Psoas muscle (tissue), 8 donors: ENCODE results near the gene TAGLN2. TPM values are rescaled to one million over a fixed set of nuclear protein-coding genes. Genes with fewer than 3 reads are reported as not detected.

Experiments
- ATAC-seq, 4 donors: fragments of 200-7000 bp; cut with Tn5 transposase; one replicate each; pipeline ENCODE4 v1.9.1; 2020; ENCODE audit warnings: moderate library complexity in 3 of 4, mild to moderate bottlenecking in 2 of 4
- DNase-seq, 2 donors: peaks; one replicate each; pipeline ENCODE4 v3.0.0-alpha.2; 2020
- H3K27ac ChIP-seq: fragments of 200-600 bp; one replicate; pipeline ENCODE4 v1.8.0; 2022
- H3K27me3 ChIP-seq, 3 donors: fragments of 200-600 bp in 1 of 3; one replicate each; pipeline versions ENCODE4 v1.6.1 to v1.8.0; 2013 to 2022; ENCODE audit warnings: low read length in 2 of 3, mild to moderate bottlenecking in 2 of 3, moderate library complexity in 1 of 3; ENCODE audit not compliant: insufficient read depth in 3 of 3
- H3K36me3 ChIP-seq, 2 donors: fragments of 200-600 bp in 1 of 2; one replicate each; pipeline versions ENCODE4 v1.6.1 to v1.8.0; 2013 to 2022; ENCODE audit warnings: low read depth in 1 of 2, mild to moderate bottlenecking in 1 of 2, moderate library complexity in 1 of 2; ENCODE audit not compliant: insufficient read depth in 1 of 2
- H3K4me1 ChIP-seq: fragments of 200-600 bp; one replicate; pipeline ENCODE4 v1.8.0; 2022
- H3K4me3 ChIP-seq: fragments of 200-600 bp; one replicate; pipeline ENCODE4 v1.8.0; 2022; ENCODE audit warnings: mild to moderate bottlenecking
- H3K9me3 ChIP-seq: fragments of 200-600 bp; one replicate; pipeline ENCODE4 v1.8.0; 2022
- WGBS, 3 donors: extraction: QIAGEN DNeasy Blood & Tissue Kit; methylation state at CpG; one replicate each; pipeline versions ENCODE4 v1.1.6 to v1.1.7; 2013; 5-methylcytosine and 5-hydroxymethylcytosine counted together
- intact Hi-C, 2 donors: fragments of 100-400 bp; cut with DNase I; formaldehyde crosslinking; loops; one replicate each; pipeline versions ENCODE4 v1.11.0 to v1.14.2; 2022
- polyA plus RNA-seq, 3 donors: library from polyadenylated mRNA; stranded (reverse); fragments of 200-250 nt; gene quantifications; one replicate each; pipeline ENCODE4 v1.2.3, GENCODE V29; 2013
- total RNA-seq, 4 donors: library from RNA; stranded (reverse); fragmentation: NEBNext Ultra II Directional in 2 of 4; extraction: Animal tissue kit (Norgen Biotek cat#: 25700) in 2 of 4; gene quantifications; one replicate each; pipeline versions ENCODE4 v1.2.1 to v1.2.4, GENCODE V29; 2021 to 2023
- TF ChIP-seq, protein P1 (sequence below): fragments of 200-600 bp; IDR thresholded peaks from one replicate; pipeline ENCODE4 v1.8.0; 2022; ENCODE audit warnings: antibody characterized with exemption
- donor health status: healthy with polysubstance abuse.
- donor health status: DM: no; HTN: no; CAD: no; lungs with moderate emphysema.
- donor health status: Bipolar disorder and iron deficiency.
- donor health status: healthy.
- donor health status: DM: yes; HTN: yes; CAD: no.
- donor health status: DM: no; HTN: no; CAD: no.
- donor health status: DM: no; HTN: no; CAD: no.
- donor health status: DM: yes; HTN: yes; CAD: no.

TAGLN2 gene
- total and polyA plus RNA-seq, 7 donors = 29.6 to 91.6 (median 46.0) TPM

DNA sequence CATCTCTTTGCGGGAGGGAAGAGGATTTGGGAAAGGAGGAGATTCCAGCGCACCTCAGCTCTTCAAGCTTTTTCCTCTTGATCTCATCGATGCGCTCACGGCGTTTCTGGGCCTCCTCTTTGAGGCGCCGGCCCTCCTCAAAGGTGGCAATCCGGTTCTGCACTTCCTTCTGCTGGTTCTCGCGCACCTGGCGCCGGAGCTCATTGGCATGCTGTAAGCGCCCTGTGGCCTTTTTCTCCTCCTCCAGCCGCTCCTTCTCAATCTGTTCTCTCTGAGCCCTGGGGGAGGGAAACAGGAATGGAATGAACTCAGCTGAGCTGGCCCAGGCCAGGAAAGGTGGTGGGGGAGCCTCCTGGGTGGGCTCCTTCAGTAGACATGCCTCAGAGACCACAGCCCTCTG, 52.4 kb downstream of the TAGLN2 start:
- WGBS, 3 donors = 85 to 91% (median 89%) methylated on average over 14 to 15 of the region's 15 CpGs
- TF ChIP-seq, protein P1, sequence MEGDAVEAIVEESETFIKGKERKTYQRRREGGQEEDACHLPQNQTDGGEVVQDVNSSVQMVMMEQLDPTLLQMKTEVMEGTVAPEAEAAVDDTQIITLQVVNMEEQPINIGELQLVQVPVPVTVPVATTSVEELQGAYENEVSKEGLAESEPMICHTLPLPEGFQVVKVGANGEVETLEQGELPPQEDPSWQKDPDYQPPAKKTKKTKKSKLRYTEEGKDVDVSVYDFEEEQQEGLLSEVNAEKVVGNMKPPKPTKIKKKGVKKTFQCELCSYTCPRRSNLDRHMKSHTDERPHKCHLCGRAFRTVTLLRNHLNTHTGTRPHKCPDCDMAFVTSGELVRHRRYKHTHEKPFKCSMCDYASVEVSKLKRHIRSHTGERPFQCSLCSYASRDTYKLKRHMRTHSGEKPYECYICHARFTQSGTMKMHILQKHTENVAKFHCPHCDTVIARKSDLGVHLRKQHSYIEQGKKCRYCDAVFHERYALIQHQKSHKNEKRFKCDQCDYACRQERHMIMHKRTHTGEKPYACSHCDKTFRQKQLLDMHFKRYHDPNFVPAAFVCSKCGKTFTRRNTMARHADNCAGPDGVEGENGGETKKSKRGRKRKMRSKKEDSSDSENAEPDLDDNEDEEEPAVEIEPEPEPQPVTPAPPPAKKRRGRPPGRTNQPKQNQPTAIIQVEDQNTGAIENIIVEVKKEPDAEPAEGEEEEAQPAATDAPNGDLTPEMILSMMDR = no peak
- Histone ChIP-seq H3K27me3 (peaks cover 0 to 7% (median 0%) of the 10 kb centered on the region in 3 donors), H3K36me3 (no peaks in the 10 kb centered on the region), H3K27ac (no peak overlapping the region), H3K4me1 (no peaks in the 10 kb centered on the region), H3K9me3 (no peaks in the 10 kb centered on the region), H3K4me3 (no peak overlapping the region)
- intact Hi-C loops = no loop called here
- DNase-seq = no peak
- no peak for ATAC-seq

DNA sequence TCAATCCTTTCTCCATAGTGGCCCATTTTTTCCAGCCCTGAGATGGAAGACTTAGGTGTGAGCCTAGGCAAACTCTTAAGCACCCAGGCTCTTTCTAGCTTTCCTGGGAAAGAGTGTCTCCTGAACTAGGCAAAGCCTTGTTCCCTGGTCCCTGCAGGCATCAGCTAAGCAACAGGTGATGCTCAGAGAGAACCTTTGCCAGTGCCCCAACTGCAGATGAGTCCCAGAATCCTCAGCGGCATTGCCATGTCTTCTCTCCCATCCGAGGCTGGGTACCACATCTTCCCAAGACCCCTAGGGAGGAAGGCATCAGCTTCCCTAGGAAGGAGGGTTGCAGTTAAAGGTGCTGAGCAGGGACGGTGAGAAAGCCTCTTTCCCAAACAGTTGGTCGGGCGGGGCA, 54.6 kb downstream of the TAGLN2 start:
- DNase-seq = no peak
- TF ChIP-seq, protein P1 = no peak
- Histone ChIP-seq H3K27ac (no peak overlapping the region), H3K4me1 (no peaks in the 10 kb centered on the region), H3K9me3 (no peaks in the 10 kb centered on the region), H3K36me3 (no peaks in the 10 kb centered on the region), H3K4me3 (no peak overlapping the region), H3K27me3 (peaks cover 0 to 7% (median 0%) of the 10 kb centered on the region in 3 donors)
- ATAC-seq = no peak
- intact Hi-C loops = no loop called here
- 83 to 92% (median 89%) methylated on average over 5 of the region's 5 CpGs for WGBS, 3 donors

GRCh38 chr1:159869607-159870006, 55.7 kb downstream of the TAGLN2 start:
- no peaks in the 10 kb centered on the region for H3K36me3 ChIP-seq
- no peaks in the 10 kb centered on the region for H3K9me3 ChIP-seq
- H3K4me1 ChIP-seq = no peaks in the 10 kb centered on the region
- H3K27ac ChIP-seq = no peak overlapping the region
- DNase-seq (no peak), ATAC-seq (no peak)
- TF ChIP-seq, protein P1 = no peak
- 68 to 80% (median 77%) methylated on average over 1 of the region's 1 CpG for WGBS, 3 donors
- intact Hi-C loops = no loop called here
- H3K4me3 ChIP-seq = no peak overlapping the region
- peaks cover 0 to 7% (median 0%) of the 10 kb centered on the region in 3 donors for H3K27me3 ChIP-seq

GRCh38 chr1:159869173-159869572, 56.1 kb downstream of the TAGLN2 start:
- ATAC-seq = no peak
- TF ChIP-seq, protein P1 = no peak
- Histone ChIP-seq H3K27me3 (peaks cover 0 to 7% (median 0%) of the 10 kb centered on the region in 3 donors), H3K4me1 (no peaks in the 10 kb centered on the region), H3K9me3 (no peaks in the 10 kb centered on the region), H3K27ac (no peak overlapping the region), H3K4me3 (no peak overlapping the region), H3K36me3 (no peaks in the 10 kb centered on the region)
- no peak for DNase-seq
- WGBS, 3 donors = 37 to 59% (median 40%) methylated on average over 4 of the region's 4 CpGs
- intact Hi-C loops = no loop called here

GRCh38 chr1:159868766-159869165, 56.5 kb downstream of the TAGLN2 start:
- intact Hi-C loops = no loop called here
- TF ChIP-seq, protein P1 = no peak
- Histone ChIP-seq H3K4me1 (no peaks in the 10 kb centered on the region), H3K4me3 (no peak overlapping the region), H3K9me3 (no peaks in the 10 kb centered on the region), H3K27ac (no peak overlapping the region), H3K27me3 (peaks cover 0 to 7% (median 0%) of the 10 kb centered on the region in 3 donors), H3K36me3 (no peaks in the 10 kb centered on the region)
- no peak for ATAC-seq
- 45 to 70% (median 69%) methylated on average over 3 of the region's 3 CpGs for WGBS, 3 donors
- no peak for DNase-seq
